HG02798 (cell line): ENCODE results near the gene ERVW-1.
A peak's percentile ranks its signal among the peaks of the same experiment; 100 is the strongest.
"Not testable (repeated sequence)": the region's sequence is repeated elsewhere in the genome, so short reads cannot be mapped to it uniquely, and the experiment has no call there.

Experiments
- ATAC-seq: cut with Tn5 transposase; IDR thresholded peaks from one replicate; pipeline ENCODE4 v1.9.1; 2021; ENCODE audit warnings: mild to moderate bottlenecking; ENCODE audit not compliant: unreplicated experiment, poor library complexity

Gene ERVW-1

DNA sequence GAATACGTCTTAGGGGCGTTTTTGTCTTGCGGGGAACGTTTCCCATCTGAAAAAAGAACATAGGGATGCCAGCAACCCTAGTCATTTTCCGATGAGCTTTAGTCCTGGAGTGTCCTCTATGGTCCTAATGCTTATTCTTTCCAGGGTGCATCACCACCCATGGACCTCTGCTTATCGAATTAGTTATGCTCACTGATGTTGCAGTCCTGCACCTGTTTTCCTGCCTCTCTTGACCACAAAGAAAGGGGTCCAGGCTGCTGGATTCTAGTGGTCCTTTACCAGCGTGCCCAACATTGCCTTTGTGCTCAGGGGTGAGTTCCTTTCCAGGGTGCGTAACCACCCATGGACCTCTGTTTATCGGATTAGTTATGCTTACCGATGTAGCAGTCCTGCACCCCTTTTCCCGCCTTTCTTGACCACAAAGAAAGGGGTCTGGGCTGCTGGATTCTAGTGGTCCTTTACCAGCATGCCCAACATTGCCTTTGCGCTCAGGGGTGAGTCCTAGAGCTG lies 2.4 kb downstream of the ERVW-1 start:
- ATAC-seq, result not testable (repeated sequence)

DNA sequence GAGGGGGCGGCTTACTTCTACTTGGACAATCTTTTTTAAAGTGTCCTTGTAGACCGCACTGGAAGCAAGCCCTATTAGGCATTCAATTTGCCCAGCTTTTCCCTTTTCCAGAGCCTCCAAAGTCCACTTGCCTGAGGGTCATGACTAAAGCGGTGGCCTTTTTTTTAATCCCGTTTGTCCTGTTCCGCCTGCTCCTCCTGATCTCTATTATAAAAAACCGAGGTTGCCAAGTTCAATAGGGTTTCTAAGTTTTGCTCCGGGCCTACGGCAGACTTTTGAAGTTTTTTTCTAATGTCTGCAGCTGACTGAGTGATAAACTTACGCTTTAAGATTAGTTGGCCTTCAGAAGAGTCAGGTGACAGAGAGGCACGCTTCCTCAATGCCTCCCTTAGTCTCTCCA lies 3.8 kb downstream of the ERVW-1 start:
- not testable (repeated sequence) for ATAC-seq

DNA sequence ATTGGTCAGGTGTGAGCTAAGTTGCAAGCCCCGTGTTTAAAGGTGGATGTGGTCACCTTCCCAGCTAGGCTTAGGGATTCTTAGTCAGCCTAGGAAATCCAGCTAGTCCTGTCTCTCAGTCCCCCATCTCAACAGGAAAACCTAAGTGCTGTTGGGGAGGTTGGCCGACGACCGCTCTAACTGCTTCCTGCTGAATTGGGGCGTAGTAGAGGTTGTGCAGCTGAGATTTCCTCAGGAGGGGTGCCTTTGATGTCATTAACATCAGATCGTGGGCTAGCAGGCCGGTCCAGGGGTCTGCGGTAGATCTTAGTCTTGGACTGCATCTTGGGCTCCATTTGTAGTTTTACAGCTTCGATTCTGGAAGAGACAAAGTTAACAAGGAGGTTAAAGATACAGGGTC lies 9.2 kb downstream of the ERVW-1 start:
- not testable (repeated sequence) for ATAC-seq

DNA sequence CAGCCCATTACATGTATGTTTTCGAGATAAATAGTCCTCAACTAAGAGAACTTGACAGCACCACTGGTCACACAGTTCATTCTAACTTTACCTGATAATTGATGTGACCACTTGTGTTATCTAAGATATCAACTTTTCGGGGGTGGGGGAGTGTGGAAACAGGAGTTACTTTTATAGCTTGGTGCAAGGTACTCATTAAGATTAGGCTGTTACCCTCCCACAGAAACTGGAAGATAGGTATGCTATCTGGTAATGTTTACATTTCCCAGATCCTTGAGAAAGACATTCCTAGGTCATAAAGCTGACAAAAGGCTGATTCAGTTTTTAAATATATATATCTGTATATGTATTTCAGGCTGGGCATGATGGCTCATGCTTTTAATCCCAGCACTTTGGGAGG lies 11.1 kb downstream of the ERVW-1 start:
- no peak for ATAC-seq

DNA sequence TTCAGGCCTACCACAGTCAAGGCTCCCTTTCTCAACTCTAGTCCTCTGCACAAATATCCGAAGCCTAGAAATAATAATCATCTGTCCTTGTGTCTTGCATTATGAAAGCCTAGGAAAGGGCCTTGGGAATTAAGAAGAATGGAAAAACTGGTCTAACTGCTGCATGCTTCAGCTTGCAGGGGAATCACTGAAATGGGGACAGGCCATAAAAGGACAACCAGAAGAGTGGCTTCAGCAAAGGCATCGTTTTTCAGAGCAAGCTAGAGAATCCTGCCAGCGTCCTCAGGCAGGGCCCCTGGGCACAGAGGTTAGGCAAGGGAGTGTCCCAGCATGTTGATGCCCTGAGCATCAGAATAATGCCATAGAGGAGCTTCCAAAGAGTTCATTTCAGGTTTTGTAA lies 13.2 kb downstream of the ERVW-1 start:
- ATAC-seq, result no peak

GRCh38 chr7:92462560-92462959 lies 15.2 kb downstream of the ERVW-1 start:
- ATAC-seq, result no peak

GRCh38 chr7:92461027-92462003 lies 16.4 kb downstream of the ERVW-1 start:
- ATAC-seq, result peak; percentile 78

GRCh38 chr7:92460510-92460909 lies 17.2 kb downstream of the ERVW-1 start:
- ATAC-seq, result no peak

DNA sequence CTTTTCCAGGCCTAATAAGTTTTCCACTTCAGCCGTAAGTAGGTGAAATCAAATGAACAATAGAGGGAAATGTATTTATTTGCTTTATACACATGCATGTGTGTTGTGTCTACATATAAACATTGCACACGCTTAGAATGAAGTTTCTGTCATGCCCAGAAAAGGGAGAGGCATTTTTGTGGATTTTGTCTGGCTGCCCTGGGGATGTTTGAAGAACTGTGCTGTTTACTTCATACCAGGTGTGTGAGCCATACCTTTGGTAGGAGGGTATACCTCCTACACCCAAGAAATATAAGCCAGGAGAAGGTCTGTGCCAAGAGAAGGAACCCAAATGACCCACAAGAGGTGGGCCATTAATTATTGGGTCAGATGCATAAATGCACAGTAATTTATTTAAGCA lies 17.6 kb downstream of the ERVW-1 start:
- ATAC-seq, result no peak

DNA sequence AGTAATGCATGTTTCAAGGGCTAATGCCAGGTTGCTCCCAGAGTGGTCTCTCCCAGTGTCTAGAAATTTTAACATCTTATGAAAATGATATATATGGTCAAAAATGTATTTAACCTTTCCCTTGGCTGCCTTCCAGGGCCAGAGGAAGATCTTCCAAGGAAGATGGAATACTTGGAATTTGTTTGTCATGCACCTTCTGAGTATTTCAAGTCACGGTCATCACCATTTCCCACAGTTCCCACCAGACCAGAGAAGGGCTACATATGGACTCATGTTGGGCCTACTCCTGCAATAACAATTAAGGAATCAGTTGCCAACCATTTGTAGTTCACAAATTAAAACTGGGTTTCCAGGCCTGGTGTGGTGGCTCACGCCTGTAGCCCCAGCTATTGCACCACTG lies 21.5 kb downstream of the ERVW-1 start:
- ATAC-seq, result no peak

- ATAC-seq, result no peak
Observed at GRCh38 chr7:92451645-92452044, 26.1 kb downstream of the ERVW-1 start.

DNA sequence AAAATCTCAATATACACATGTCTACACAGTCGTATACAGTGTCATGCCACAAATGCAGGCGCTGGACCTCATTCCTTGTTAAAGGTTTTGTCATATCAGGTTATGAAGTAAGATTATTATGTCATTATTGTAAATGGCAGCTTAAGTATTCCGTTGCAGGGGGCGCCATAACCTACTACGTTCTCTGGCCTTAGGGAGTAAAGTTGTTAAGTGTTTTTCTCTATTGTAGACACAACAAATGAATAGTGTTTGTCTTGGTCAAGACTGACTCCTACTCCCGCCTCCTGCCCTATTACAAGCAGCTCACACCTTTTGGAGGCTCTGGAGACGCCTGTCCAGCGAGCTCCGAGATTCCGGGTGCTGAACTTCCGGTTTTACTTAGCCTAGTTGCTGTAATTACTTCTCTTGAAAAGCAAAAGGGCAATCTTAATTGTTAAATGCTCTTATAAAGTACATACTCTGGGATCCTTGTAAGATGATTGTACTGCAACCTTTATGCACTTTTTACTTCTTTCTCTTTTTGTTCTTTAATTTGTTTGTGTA lies 29.5 kb downstream of the ERVW-1 start:
- peak; percentile 50 for ATAC-seq

DNA sequence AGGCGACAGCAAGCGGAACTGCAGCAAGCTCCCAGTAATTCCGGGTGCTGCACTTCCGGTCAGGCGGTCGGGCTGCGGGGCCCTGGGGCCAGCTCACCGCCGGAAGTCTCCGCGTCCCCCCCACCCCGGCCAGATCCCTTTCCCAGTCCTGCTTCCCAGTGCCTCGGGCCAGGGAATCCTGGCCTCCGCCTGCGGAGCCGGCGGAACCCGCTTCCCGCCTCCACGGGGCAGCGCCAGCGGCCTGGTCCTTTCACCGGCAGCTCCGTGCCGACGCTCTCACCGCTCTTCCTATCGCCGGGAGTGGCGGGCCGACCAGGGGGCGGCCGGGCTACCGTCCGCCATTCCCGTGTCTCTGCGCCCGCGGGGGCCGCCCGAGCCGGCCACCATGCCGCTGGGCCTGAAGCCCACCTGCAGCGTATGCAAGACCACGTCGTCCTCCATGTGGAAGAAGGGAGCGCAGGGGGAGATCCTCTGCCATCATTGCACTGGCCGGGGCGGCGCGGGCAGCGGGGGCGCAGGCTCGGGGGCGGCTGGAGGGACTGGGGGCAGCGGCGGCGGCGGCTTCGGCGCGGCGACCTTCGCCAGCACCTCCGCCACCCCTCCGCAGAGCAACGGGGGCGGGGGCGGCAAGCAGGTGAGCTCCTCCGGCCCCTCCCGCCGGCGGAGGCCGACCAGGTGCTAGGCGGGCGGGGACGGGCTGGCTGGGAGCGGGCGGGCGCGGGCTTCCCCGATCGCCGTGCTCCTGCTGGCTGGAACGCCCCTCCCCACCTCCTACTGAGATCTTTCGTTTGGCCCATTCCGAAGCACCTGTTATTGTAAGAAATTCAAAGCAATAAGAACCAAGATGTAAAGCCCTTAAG lies 30.2 kb downstream of the ERVW-1 start, which contains the start of gene GATAD1:
Gene GATAD1 (plus strand): TSS at position 138 of the 860 bp plus-strand sequence. CDS start 248 bp downstream, at position 386.
- ATAC-seq, result peak; percentile 94

- no peak for ATAC-seq
Observed at GRCh38 chr7:92446869-92447344, 30.8 kb downstream of the ERVW-1 start.

- ATAC-seq, result not testable (repeated sequence)
Observed at GRCh38 chr7:92442720-92443119, 35.0 kb downstream of the ERVW-1 start.

- no peak for ATAC-seq
Observed at GRCh38 chr7:92437956-92438491, 39.7 kb downstream of the ERVW-1 start.

DNA sequence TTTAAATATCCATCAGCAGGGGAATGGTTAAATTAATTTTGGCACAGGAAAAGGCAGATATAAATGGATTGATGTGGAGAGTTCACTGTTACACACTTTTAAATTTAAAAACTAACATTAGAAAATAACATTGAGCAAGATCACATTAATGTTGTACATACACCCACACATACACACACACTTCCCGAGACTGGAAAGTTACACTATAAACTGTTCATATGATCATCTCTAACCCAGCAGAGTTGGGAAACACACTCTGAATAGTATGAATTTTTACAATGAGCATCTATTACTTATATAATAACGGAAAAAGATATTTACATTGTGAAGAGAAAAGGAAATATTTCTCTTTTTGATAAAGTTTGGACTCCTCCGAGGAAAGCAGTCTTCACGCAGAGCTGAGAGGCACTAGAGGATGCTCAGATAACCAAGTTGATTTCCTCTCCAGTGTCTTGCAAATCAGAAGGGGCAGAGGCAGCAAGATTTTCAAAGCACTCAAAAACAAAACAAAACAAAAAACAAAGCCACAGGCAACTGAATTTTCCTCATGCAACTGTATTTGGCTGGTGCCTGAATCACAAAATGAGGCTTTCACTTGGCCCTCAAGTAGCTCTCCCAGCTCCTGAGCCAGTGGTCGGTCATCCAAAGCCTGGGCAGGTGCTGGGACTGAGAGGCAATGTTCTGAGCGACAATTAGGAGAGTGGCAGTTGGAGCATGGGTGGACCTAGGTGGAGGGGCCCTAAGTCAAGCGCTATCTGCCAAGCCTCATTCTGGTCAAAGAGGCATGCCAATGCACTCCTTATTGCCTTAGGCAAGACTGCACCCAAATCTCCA lies 40.9 kb downstream of the ERVW-1 start:
- no peak for ATAC-seq

GRCh38 chr7:92435542-92435941 lies 42.2 kb downstream of the ERVW-1 start:
- no peak for ATAC-seq

DNA sequence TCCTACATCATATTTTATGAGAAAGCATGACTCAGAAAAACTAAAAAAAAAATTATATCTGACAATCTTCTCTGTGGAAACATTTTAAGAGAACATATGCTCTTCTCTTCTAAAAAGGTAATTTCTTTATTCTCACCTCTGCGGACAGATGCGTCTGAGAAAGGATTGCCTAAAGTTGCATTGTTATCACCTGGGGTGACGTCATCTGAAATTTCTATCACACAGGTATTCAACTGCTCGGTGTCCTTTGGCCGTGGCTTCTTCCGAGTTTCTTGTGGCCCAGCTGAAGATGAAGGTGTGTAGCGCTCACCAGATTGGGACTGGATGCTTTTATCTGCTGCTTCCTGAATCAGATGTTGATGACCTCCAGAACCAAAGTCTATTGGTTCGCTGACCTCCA lies 44.7 kb downstream of the ERVW-1 start:
- no peak for ATAC-seq
